ENCODE results near the gene TBC1D22B. TPM values are rescaled to one million over a fixed set of nuclear protein-coding genes. Genes with fewer than 3 reads are reported as not detected.

TBC1D22B gene
- total RNA-seq, 4 donors from 2014 or later: 14.2 to 19.6 (median 18.4) TPM

GRCh38 chr6:37373822-37374471 is 116.4 kb downstream of the TBC1D22B start:
- no peak for TF ChIP-seq EP300 (IDR thresholded peaks at IDR 0.05)
- no peak for TF ChIP-seq POLR2A (IDR thresholded peaks at IDR 0.05)
- no peak for TF ChIP-seq CTCF (IDR thresholded peaks at IDR 0.05)
- no peak for TF ChIP-seq POLR2AphosphoS5 (IDR thresholded peaks at IDR 0.05)
- no peak for DNase-seq (ENCODE audit: low spot score in 2 of 2)
- Histone ChIP-seq H3K4me3 (no peak overlapping the region), H3K9me3 (no peaks in the 10 kb centered on the region), H3K27ac (no peak overlapping the region), H3K4me1 (no peaks in the 10 kb centered on the region), H3K36me3 (peaks cover 72% of the 10 kb centered on the region), H3K27me3 (no peaks in the 10 kb centered on the region)
- WGBS: 82% methylated on average over 1 of the region's 1 CpG

GRCh38 chr6:37375376-37375775 is 117.8 kb downstream of the TBC1D22B start:
- no peak for DNase-seq (ENCODE audit: low spot score in 2 of 2)
- Histone ChIP-seq H3K27me3 (no peaks in the 10 kb centered on the region), H3K4me3 (no peak overlapping the region), H3K9me3 (no peaks in the 10 kb centered on the region), H3K27ac (no peak overlapping the region), H3K4me1 (no peaks in the 10 kb centered on the region), H3K36me3 (peaks cover 71% of the 10 kb centered on the region)
- TF ChIP-seq POLR2A (IDR thresholded peaks at IDR 0.05) (no peak), EP300 (IDR thresholded peaks at IDR 0.05) (no peak), POLR2AphosphoS5 (IDR thresholded peaks at IDR 0.05) (no peak), CTCF (IDR thresholded peaks at IDR 0.05) (no peak)

- H3K27ac ChIP-seq: no peak overlapping the region
- peaks cover 66% of the 10 kb centered on the region for H3K36me3 ChIP-seq
- H3K27me3 ChIP-seq: no peaks in the 10 kb centered on the region
- DNase-seq (ENCODE audit: low spot score in 2 of 2): no peak
- no peaks in the 10 kb centered on the region for H3K4me1 ChIP-seq
- 70% methylated on average over 4 of the region's 4 CpGs for WGBS
- TF ChIP-seq CTCF (IDR thresholded peaks at IDR 0.05): no peak
- no peak overlapping the region for H3K4me3 ChIP-seq
- H3K9me3 ChIP-seq: no peaks in the 10 kb centered on the region
These were observed 118.6 kb downstream of the TBC1D22B start for GRCh38 chr6:37376078-37376743.

- H3K4me3 ChIP-seq: no peak overlapping the region
- DNase-seq (ENCODE audit: low spot score in 2 of 2): no peak
These were observed 124.0 kb downstream of the TBC1D22B start for GRCh38 chr6:37381579-37381978.

More at GRCh38 chr6:37381579-37381978, 124.0 kb downstream of the TBC1D22B start:
- Histone ChIP-seq H3K9me3 (no peaks in the 10 kb centered on the region), H3K27me3 (no peaks in the 10 kb centered on the region), H3K36me3 (peaks cover 56% of the 10 kb centered on the region), H3K4me1 (no peaks in the 10 kb centered on the region), H3K27ac (no peak overlapping the region)
- TF ChIP-seq CTCF (IDR thresholded peaks at IDR 0.05) (peak; percentile 20 to 49), POLR2A (IDR thresholded peaks at IDR 0.05) (no peak)
- WGBS: 44% methylated on average over 2 of the region's 2 CpGs

Other genes with a start within 250 kb of the TBC1D22B start
- gene PIM1, start 87.6 kb upstream of the TBC1D22B start, total RNA-seq: 100 to 1,000 TPM in 2 of 4 donors, 10 to 100 TPM in 2; 63.6 to 158 (median 110) TPM
- 1 to 10 TPM in 2 of 4 donors, under 1 TPM in 1, not detected in 1; 0.30 to 3.3 (median 2.6) TPM for gene TMEM217, start 372 bp downstream of the TBC1D22B start, total RNA-seq
- 10 to 100 TPM; 12.8 to 17.0 (median 14.3) TPM for gene RNF8, start 96.2 kb downstream of the TBC1D22B start, total RNA-seq
- gene CMTR1, start 175.4 kb downstream of the TBC1D22B start, total RNA-seq: 10 to 100 TPM; 27.0 to 65.7 (median 28.9) TPM
- 10 to 100 TPM; 16.3 to 31.3 (median 25.1) TPM for gene CCDC167, start 242.1 kb downstream of the TBC1D22B start, total RNA-seq